ENCODE data around the gene RAB14.

The RAB14 gene

DNA sequence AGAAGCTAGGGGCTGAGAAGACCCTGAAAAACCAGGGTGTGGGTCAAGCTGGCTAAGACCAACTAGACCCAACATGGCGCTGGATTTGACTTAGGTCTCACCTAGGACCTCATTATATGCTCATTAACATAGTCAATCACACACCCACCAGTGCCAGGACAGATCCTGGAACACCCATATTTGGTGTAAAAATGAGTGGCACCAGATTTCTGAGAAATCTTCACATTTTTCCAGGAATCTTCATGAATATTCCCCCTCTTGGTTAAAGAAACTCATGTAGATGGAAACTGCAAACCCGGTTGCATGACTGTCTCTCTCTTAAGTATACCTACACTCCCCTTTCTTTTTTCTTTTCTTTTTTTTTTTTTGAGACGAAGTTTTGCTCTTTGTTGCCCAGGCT, 17.9 kb upstream of the RAB14 start:
- DNase-seq (ENCODE audit: low spot score), result no peak

DNA sequence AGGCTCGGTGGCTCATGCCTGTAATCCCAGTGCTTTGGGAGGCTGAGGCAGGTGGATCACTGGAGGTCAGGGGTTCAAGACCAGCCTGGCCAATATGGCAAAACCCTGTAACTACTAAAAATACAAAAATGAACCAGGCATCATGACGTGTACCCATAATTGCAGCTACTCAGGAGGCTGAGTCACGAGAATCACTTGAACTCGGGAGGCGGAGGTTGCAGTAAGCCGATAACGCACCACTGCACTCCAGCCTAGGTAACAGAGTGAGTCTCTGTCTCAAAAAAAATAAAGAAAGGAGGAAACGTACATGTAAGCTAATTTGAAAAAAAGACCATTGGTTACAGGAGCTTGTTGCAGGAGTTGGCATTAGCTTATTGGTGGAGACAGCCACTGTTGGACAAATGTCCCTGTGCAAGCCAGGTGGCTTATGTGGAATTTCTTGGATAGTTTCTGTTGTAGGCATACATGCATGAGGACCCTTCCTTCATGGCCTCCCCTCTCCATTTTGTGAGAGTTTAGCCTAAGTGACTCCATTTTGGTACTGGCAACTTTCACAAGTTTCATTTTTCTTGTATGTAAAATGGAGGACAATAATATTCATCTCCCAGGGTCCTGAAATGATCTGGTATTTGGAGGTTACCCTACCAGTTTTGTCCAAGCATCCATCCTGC, 16.8 kb upstream of the RAB14 start:
- DNase-seq (ENCODE audit: low spot score), result no peak

DNA sequence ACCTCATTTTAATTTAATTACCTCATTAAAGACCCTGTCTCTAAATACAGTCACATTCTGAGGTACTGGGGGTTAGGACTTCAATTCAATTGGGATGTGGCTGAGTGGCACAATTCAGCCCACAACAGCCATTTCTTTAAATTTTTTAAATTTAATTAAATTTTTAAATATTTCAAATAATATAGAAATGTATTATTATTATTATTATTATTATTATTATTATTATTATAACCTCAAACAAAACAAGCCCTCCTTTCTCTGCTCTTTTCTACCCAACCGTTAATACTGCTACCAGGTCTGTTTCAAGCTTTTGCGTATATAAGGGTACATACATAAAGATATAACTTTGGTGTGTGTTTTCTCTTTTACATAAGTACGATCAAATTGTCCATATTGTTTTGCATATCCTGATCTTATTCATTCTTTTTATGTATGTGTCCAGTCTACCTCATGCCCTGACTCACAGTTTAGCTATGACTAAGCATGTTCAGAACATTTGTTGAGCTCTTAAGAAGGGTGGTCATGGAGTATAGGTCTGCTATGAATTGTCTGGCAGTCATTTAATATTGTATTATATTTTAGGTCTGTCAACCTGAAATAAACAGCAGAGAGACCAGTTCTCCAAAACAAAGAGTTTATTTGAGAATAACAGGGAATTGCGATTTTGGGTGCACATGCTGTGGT, 16.1 kb upstream of the RAB14 start:
- DNase-seq (ENCODE audit: low spot score), result no peak

DNA sequence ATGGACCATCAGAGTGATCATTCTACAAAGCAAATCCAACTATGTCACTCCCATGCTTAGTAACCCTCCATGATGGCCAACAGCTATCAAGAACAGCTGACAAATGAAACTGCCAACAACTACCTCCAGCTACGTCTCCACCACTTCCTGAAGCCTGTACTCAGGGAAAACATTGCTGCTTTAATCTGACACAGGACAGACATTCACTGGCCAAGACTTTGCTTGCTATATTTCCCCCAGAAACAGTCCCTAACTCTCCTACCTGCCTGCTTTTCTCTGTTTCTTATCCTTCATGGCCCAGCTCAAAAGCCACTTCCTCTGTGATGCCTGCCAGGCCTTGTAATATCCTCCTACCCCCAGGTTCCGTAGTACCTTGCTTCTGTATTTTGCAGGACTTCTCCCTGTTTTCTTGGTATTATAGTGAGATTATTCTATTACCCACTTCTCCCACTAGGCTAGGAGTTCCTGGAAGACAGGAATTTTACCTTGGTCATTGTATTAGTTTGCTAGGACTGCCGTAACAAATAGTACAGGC, 14.7 kb upstream of the RAB14 start:
- no peak for DNase-seq (ENCODE audit: low spot score)

DNA sequence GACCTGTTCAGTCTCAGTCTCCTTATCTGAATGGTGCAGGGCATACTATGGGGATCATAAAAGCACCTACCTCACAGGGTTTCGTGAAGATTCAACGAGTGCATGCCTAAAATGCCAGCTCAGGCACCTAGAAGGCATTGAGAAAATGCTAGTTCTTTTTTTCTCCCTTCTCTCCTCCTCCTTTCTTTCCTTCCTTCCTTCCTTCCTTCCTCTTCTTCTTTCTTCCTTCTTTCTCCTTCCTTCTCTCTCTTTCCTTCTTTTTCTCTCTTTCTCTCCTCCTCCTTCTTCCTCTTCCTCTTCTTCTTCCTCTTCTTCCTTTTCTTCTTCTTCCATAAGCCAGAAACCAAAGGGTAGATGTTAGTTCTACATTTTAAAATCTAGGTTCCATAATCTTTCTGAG, 12.3 kb upstream of the RAB14 start:
- no peak for DNase-seq (ENCODE audit: low spot score)

DNA sequence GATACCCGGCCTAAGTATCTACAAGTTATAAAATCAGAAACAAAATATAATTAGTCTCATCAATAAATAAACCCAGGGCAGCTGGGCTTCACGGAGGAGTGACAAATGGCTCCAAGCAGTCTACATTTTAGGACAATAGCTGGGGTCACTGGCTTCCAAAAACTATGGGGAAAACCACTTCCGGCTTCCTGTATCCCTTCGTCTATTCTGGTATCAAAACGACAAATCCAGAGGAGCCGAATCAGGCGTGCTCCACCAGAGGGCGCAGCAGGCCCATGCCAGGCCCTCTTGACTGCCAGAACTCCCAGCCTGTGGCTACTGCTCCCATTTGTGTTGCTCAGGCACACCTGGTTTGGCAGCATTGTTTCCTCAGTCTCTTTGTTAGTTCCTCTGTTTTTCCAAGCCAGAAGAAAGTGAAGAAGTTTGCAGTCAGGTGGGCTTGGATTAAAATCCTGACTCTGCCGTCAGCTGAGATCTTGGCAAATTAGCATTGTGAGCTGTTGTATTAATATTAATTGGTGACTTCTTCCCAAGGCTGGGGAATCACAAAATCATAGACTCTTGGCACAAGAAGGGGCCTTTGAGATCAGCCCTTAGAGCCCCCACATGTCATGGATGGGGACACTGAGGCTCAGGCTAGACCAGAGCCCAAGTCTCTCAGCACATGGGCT, 11.6 kb upstream of the RAB14 start:
- peak; percentile 88 for DNase-seq (ENCODE audit: low spot score)

DNA sequence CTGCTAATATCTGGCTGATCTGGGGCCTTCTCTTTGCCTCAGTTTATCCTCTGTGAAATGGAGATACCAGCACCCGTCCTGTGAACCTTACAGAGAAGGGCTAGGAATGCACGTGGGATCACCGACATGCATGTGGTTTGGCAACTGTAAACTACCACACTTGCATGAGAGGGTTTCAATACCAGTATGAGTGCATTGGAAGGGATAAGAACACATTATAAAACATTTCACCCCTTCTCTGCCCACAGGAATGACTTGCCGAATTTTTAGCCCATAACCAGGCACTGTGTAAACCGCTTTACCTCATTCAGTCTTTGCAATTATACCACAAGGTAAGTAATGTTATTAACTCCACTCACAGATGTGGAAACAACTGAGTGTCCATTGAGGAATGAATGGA, 8.9 kb upstream of the RAB14 start:
- no peak for DNase-seq (ENCODE audit: low spot score)

DNA sequence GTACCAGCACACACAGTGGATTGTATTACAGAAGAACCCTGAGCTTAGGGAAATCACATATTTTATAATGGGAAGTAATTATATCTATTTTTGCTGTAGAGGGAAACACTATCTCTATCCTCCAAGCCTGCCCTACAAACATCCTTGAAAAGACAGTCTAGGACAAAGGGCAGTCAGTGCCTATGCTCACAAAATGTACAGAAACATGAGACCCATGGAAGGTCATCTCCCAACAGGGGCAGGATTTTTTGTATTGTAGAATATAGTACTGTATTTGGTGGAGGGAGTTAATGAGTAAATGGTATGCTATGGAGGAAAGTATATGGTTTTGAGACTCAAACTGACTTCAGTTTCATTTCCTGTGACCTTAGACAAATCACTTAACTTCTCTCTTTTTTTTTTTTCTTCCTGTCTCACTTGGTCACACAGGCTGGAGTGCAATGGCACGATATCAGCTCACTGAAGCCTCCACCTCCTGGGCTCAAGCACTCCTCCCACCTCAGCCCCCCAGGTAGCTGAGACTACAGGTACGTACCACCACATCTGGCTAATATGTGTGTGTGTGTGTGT, 5.8 kb upstream of the RAB14 start:
- DNase-seq (ENCODE audit: low spot score), result no peak

DNA sequence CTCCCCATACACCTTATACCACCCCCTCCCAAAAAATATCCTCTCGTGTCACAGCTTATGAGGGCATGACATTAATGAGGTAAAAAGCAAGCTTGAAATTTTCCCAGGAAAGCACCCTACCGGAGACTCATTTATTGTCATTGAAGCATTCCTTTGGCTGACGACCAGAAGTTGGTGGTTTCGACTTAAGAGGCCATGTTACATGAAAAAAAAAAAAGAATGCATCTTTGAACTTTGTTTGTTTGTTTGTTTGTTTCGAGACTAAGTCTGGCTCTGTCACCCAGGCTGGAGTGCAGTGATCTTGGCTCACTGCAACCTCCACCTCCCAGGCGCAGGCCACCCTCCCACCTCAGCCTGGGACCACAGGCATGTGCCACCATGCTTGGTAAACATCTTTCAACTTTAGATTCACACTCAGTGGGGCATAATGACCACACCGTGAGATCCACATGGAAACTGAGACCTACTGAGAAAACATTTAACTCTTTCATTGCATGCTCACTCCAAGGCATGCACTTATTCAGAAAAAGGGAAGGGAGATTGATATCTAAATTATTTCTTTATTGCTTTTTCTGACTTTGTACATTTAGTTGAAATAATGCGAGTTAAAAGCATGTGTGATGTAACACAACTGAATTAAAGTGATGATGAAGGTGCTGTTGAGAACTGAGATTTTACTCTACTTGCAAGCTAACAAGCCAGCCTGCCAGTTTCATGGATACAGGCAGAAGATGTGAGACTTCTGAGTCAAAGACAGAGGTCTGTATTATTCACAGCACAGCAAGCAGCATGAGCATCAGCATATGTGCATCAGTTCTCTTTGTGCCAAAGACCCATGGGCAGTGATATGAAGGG, 5.1 kb upstream of the RAB14 start:
- DNase-seq (ENCODE audit: low spot score), result no peak

DNA sequence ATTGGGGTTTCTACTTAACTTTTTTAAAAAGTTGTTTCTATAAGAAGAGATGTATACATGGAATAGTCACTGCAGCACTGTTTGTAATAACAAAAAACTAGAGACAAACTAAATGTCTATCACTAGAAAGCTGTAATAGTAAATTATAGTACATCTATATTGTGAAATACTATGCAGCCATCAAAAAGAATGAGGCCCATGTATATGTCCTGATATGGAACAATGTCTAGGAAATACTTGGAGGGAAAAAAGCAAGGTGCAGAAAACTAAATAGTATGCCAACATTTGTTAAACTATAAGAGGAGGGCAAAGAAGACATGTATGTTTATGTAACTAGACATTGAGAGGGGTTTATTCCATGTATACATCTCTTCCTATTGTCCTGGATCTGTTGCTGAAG, 2.9 kb upstream of the RAB14 start:
- DNase-seq (ENCODE audit: low spot score), result no peak

DNA sequence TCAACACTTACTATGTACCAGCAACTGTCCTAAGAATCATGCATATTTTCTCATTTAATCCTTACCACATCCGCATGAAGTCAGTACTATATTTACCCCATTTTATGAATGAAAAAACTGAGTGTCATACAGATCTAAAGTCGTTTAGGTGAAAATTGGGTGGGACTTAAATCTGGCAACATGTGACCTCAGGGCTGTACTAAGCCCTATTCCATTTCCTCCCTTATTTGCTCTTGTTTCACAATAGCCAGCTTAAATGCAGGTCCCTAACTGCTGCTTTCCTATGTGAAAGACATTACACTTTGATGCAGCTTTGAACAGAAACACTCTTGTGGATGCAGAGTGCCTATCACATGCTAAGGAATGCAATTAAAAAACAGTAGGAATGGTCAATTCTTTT, 2.5 kb upstream of the RAB14 start:
- DNase-seq (ENCODE audit: low spot score), result no peak

DNA sequence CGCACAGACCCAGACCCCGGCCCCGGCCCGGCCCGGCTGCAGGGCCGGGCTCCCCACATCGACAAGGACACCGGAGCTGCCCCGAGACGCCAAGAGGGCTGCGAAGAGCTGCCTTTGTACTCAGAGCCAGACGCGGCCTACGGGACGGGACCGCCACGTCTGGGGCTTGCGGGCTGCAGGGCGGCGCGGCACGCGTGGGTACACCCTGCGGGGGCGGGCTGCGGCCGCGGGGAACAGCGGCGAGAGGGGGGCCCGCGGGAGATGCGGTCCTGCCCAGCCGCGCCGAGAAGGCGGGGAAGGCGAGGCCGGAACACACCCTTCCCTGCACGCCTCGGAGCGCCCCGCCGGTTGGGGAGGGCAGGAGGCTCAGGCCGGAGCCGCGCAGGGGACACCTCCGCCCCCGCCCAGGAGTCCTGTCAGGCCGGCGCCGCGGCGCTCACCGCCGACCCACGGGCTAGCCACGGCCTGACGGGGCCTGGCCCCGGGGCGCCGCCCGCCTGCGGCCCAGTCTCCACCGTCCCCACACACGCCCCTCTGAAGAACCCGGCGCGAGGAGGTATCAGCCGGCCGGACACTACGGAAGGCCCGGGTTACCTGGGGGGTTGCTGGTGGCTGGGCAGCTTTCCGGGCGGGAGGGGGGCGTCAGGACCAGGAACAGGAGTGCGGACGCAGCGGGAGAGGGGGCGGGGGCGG, 478 bp downstream of the RAB14 start:
- peak; percentile 58 for DNase-seq (ENCODE audit: low spot score)

DNA sequence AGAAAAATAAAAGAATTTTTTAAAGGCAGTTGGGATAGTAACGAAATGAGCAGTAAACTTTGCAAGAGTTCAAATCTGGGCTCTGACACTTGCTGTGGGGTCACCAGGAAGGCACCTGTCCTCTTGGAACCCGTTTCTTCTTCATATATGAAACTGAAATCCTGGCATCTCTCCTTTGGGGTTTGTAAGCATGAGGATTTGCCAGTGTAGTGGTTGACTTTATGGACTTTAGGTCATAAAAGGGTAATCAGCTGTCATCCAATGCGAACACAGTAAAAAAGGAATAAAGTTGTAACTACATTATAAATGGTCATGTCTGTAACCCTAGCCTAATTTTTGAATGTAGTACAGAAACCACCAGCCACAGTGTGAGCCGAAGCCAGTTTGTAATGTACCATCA, 1.3 kb downstream of the RAB14 start:
- no peak for DNase-seq (ENCODE audit: low spot score)

DNA sequence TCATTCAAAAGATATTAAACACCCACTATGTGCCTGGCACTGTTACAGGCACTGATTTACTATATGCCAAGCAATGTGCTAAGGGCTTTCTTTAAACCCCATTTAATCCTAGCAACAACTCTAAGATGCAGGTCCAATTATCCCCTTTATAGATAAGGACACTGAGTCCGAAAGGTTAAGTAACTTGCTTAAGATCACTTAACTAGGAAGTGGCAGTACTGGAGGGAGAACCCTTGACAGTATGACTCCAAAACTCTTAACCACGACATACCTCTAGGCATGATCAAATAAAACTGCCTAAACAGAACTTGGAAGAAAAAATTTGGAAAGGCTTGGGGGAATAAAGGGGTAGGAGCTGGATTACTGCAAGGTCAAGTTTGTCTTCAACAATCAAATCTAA, 1.7 kb downstream of the RAB14 start:
- no peak for DNase-seq (ENCODE audit: low spot score)

DNA sequence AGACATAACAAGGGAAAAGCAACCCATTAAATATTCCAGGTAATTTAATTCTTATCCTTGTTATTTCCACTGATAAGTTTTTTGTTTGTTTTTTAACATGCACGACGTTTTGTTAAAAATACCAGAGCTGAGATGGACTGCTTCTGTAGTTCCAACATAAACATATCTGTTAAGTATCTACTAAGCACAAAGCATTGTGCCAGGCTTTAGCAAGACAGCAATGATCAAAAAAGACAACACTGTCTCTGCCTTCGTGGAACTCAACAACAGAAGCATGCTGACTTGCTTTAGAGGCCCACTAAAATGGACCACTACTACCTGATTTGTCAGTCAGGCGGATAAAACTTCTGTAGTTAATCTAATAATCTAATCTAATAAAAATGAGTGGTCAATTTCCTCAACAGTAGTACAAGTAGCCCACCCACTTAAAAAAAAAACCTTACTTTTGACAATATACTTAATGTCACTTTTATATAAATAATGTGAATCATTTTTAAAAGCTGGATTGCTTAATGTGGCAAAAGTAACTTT, 3.1 kb downstream of the RAB14 start:
- no peak for DNase-seq (ENCODE audit: low spot score)

DNA sequence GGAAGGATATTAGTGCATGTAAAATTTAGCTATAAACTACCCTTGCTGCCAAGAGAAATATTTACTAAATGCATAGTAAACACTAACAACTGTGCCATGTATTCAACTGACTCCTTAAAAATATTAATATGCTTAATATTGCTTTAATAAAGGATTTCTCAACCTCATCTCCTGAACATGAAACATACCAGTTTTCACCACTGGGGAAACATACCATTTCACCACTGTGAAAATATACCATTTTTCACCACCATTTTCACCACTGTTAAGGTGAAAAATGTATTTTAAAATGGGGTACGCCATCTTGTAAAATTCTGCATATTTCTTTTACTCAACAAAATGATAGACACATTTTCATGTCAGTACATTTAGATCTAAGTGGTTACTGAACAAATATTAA, 4.5 kb downstream of the RAB14 start:
- DNase-seq (ENCODE audit: low spot score), result no peak

DNA sequence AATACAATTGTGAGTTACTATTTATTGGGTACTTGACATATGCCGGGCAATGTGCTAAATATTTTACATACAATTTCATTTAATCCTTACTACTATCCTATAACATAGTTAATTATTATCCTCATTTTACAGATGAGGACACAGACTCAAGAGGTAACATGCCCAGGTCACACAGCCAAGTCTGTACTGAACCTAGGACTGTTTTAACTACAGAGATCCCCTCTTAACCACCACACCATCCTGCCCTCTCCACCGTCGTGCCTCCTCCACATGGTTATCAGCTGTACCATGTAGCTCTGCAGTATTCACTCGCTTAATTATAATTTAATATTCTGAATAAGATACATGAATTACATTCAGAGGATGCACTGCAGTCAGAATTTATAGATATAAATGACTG, 5.3 kb downstream of the RAB14 start:
- no peak for DNase-seq (ENCODE audit: low spot score)

DNA sequence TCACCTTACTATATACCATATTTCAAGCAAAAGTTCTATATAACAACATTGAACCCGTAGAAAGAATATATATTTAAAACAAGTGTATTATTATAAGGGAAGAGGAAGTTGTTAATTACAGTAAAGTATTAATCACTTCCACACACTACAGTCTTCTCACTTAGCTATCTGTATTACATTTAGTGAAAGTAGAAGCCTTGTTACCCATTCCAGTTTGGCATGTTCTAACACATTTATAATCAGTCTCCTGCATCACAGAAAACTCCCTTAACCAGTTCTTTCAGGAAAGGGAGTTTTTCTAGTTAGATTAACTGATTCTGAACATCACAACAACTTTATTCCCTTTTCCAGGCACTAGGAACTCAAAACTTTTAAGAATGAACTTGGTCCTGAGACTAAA, 6.9 kb downstream of the RAB14 start:
- DNase-seq (ENCODE audit: low spot score), result no peak

DNA sequence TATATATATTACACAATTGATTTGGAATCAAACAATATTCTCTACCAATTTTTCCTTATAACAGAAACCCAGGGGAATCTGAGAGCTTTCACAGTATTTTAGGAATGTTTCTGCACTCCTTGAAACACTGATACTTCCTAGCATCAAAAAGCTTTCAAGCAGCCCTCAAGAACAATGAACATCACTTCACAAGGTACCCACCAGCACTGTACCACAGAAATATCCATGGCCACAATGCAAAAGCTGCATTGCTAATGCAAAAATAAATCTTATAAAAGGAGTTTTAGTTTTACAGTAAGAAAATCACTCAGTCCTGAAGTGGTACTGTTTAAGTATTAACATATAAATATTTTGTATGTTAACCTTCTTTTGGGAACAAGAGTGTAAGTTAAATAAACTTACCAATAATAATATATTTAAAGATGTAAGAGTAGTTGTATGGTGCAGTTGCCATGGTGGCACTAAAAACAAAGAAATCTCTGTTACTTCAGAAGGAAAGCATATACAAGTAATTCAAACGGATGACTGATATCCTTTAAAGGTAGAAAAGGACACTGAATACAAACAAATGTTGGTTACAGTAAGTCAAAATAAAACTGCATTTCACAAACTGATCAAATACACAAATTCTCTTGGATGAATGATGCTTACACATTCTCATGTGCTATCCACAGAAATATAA, 8.6 kb downstream of the RAB14 start:
- no peak for DNase-seq (ENCODE audit: low spot score)

DNA sequence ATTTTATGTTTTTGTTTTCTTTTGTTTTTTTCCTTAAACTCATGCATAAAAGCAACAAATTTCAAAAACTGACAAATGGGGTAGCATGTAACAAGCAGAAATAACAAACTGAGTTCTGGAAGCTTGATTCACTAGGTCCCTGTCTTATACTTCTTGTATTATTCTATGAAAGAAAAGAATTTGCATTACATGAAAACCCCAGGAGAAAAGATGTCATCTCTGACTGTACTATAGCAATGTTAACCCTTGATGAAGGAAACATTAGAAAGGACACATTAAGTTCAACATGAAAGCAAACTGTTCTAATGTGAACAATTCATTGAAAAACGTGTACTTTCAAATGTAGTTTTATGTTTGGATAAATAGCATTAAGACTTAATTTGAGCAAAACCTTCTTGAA, 9.2 kb downstream of the RAB14 start:
- DNase-seq (ENCODE audit: low spot score), result no peak

DNA sequence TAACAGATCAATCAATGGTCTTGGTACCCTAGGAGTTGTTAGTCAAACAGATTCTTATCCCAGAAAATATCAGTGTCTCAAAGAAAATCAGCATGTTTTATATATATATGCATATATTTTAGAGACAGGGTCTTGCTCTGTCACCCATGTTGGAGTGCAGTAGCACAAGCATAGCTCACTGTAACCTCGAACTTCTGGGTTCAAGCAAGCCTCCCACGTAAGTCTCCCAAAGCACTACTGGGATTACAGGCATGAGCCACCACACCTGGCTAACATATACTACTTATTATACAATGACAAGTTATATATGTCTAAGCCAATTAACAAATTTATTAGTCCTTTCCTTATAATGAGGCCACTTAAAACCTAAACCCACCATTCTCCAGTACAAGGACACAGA, 10.4 kb downstream of the RAB14 start:
- no peak for DNase-seq (ENCODE audit: low spot score)
